Measurements from ENCODE around the gene FBXL16. TPM values are rescaled to one million over a fixed set of nuclear protein-coding genes. Genes with fewer than 3 reads are reported as not detected.

FBXL16 gene
- total and polyA plus RNA-seq, 8 donors = 0.60 to 17.7 (median 2.3) TPM

GRCh38 chr16:707062-707538 is 1.5 kb upstream of the FBXL16 start:
- Histone ChIP-seq H3K9me3 (no peaks in the 10 kb centered on the region), H3K4me1 (no peaks in the 10 kb centered on the region), H3K27ac (no peak overlapping the region), H3K4me3 (no peak overlapping the region), H3K27me3 (peaks cover 0 to 35% (median 4%) of the 10 kb centered on the region in 4 donors), H3K36me3 (no peaks in the 10 kb centered on the region)
- TF ChIP-seq CTCF (IDR thresholded peaks at IDR 0.05) = no peak
- DNase-seq = no peak
- peak in 1 of 4 donors; percentile 6 for ATAC-seq
- intact Hi-C loops (cut with DNase I) = loop anchor here in 1 of 3 donors (10.0 kb wide), 1 partner anchor 78 kb away; the partner anchor contains the start of genes CHTF18 and RPUSD1
- no peak for FAIRE-seq
- 31 to 34% methylated on average over 14 of the region's 14 CpGs for WGBS, 2 donors

GRCh38 chr16:706189-707061 is 824 bp upstream of the FBXL16 start:
- H3K4me3 ChIP-seq = no peak overlapping the region
- DNase-seq (no peak), FAIRE-seq (no peak), ATAC-seq (no peak)
- no peaks in the 10 kb centered on the region for H3K4me1 ChIP-seq
- WGBS, 2 donors = 4 to 6% methylated on average over 45 to 49 of the region's 49 CpGs
- intact Hi-C loops (cut with DNase I) = loop anchor here in 1 of 3 donors (10.0 kb wide), 1 partner anchor 78 kb away; the partner anchor contains the start of genes CHTF18 and RPUSD1
- no peaks in the 10 kb centered on the region for H3K36me3 ChIP-seq
- H3K27ac ChIP-seq = no peak overlapping the region
- peaks cover 0 to 41% (median 7%) of the 10 kb centered on the region in 4 donors for H3K27me3 ChIP-seq
- H3K9me3 ChIP-seq = no peaks in the 10 kb centered on the region
- no peak for TF ChIP-seq CTCF (IDR thresholded peaks at IDR 0.05)

- no peaks in the 10 kb centered on the region for H3K4me1 ChIP-seq
- no peak overlapping the region for H3K27ac ChIP-seq
- DNase-seq (no peak), ATAC-seq (peak in 2 of 4 donors; percentile 10 to 14), FAIRE-seq (no peak)
- H3K36me3 ChIP-seq = no peaks in the 10 kb centered on the region
- H3K4me3 ChIP-seq = peak overlapping the region in 1 of 4 donors; percentile 4
- H3K27me3 ChIP-seq = peaks cover 0 to 46% (median 14%) of the 10 kb centered on the region in 4 donors
- intact Hi-C loops (cut with DNase I) = loop anchor here in 1 of 3 donors (10.0 kb wide), 1 partner anchor 80 kb away; the partner anchor contains the start of genes CHTF18 and RPUSD1
- 10% methylated on average over 36 to 50 of the region's 50 CpGs for WGBS, 2 donors
- TF ChIP-seq CTCF (IDR thresholded peaks at IDR 0.05) = no peak
- H3K9me3 ChIP-seq = no peaks in the 10 kb centered on the region
Observed at GRCh38 chr16:704552-705380, 835 bp downstream of the FBXL16 start.

- peaks cover 0 to 46% (median 14%) of the 10 kb centered on the region in 4 donors for H3K27me3 ChIP-seq
- intact Hi-C loops (cut with DNase I) = loop anchor here in 1 of 3 donors (10.0 kb wide), 1 partner anchor 81 kb away; the partner anchor contains the start of genes CHTF18 and RPUSD1
- H3K27ac ChIP-seq = no peak overlapping the region
- no peaks in the 10 kb centered on the region for H3K4me1 ChIP-seq
- DNase-seq (no peak), ATAC-seq (no peak), FAIRE-seq (no peak)
- H3K4me3 ChIP-seq = no peak overlapping the region
- no peak for TF ChIP-seq CTCF (IDR thresholded peaks at IDR 0.05)
- no peaks in the 10 kb centered on the region for H3K9me3 ChIP-seq
- whole genome bisulfite sequencing, 2 donors = 48 to 70% methylated on average over 7 of the region's 7 CpGs
- no peaks in the 10 kb centered on the region for H3K36me3 ChIP-seq
Observed at GRCh38 chr16:704047-704446, 1.6 kb downstream of the FBXL16 start.
